ENCODE data around the gene PKN3. TPM values are rescaled to one million over a fixed set of nuclear protein-coding genes. Genes with fewer than 3 reads are reported as not detected.

Gene PKN3
- total and polyA plus RNA-seq, 7 donors = 1.6 to 7.2 (median 3.0) TPM

GRCh38 chr9:128701227-128701854 lies 962 bp upstream of the PKN3 start:
- H3K36me3 ChIP-seq = peaks cover 0 to 7% (median 0%) of the 10 kb centered on the region in 4 donors
- H3K27ac ChIP-seq = no peak overlapping the region
- TF ChIP-seq CTCF (IDR thresholded peaks at IDR 0.05) = no peak
- no peak for TF ChIP-seq POLR2AphosphoS5 (IDR thresholded peaks at IDR 0.05)
- no peak for TF ChIP-seq EP300 (IDR thresholded peaks at IDR 0.05)
- no peak for TF ChIP-seq POLR2A (IDR thresholded peaks at IDR 0.05)
- intact Hi-C loops (cut with DNase I) = loop anchor here (5.0 kb wide), 3 partner anchors 44 to 144 kb away; partner anchors contain the start of genes DYNC2I2 and TBC1D13
- H3K4me3 ChIP-seq = no peak overlapping the region
- 79 to 81% methylated on average over 10 of the region's 10 CpGs for WGBS, 2 donors
- peak; percentile 58 for DNase-seq
- H3K4me1 ChIP-seq = peaks cover 0 to 19% (median 13%) of the 10 kb centered on the region in 4 donors
- no peaks in the 10 kb centered on the region for H3K27me3 ChIP-seq
- H3K9me3 ChIP-seq = no peaks in the 10 kb centered on the region

- intact Hi-C loops (cut with DNase I) = loop anchor here (5.0 kb wide), 3 partner anchors 46 to 146 kb away; partner anchors contain the start of genes DYNC2I2 and TBC1D13
- H3K4me3 ChIP-seq = peak overlapping the region; percentile 65 to 82 (median 76)
- H3K9me3 ChIP-seq = no peaks in the 10 kb centered on the region
- no peaks in the 10 kb centered on the region for H3K36me3 ChIP-seq
- no peak for TF ChIP-seq POLR2AphosphoS5 (IDR thresholded peaks at IDR 0.05)
- no peak for TF ChIP-seq POLR2A (IDR thresholded peaks at IDR 0.05)
- TF ChIP-seq CTCF (IDR thresholded peaks at IDR 0.05) = no peak
- no peak for TF ChIP-seq EP300 (IDR thresholded peaks at IDR 0.05)
- no peaks in the 10 kb centered on the region for H3K27me3 ChIP-seq
- H3K27ac ChIP-seq = peak overlapping the region; percentile 69 to 84 (median 76)
- DNase-seq = peak; percentile 71
- H3K4me1 ChIP-seq = peaks cover 0 to 19% (median 11%) of the 10 kb centered on the region in 4 donors
- 6 to 7% methylated on average over 55 of the region's 55 CpGs for WGBS, 2 donors
These were observed 779 bp downstream of the PKN3 start for GRCh38 chr9:128702949-128703615.

DNA sequence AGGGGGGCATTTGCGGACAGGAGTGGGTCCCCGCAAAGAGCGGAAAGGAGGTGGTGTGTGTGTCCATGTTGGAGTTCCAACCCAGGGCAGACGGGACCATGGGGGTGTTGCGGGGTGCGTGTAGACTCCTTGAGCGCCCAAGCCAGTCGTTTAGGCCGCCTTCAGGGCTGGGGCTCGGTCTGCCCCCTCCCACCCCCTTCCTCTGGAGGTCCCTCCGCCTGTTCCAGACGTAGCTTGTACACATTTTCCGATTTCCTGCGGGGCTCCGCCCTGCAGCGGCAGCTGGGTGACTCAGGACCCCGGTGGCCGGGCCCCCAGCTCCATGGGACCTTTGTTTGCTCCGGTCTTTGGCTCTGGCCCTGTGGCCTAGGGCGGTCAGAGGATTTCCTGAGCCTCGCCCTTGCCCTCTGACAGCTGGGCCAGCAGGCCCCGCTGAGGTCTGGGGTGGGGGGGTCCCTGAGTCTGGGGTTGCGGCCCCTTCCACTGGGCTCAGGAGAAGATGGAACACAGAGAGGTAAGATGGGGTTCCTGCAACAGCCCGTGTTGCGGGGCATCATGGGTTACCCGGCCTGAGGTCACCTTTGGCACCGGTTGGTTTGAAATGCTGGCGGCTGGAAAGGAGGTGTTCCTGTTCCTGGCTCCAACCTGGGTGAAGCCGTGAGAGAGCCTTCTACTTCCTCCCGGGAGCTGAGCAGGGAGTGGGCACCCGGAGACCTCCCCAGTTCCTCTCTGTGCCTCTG lies 1.5 kb downstream of the PKN3 start:
- no peak for TF ChIP-seq POLR2A (IDR thresholded peaks at IDR 0.05)
- TF ChIP-seq POLR2AphosphoS5 (IDR thresholded peaks at IDR 0.05) = no peak
- no peak for TF ChIP-seq EP300 (IDR thresholded peaks at IDR 0.05)
- TF ChIP-seq CTCF (IDR thresholded peaks at IDR 0.05) = no peak
- H3K27ac ChIP-seq = peak overlapping the region; percentile 69 to 84 (median 76)
- H3K27me3 ChIP-seq = no peaks in the 10 kb centered on the region
- DNase-seq = peak; percentile 68
- peak overlapping the region; percentile 65 to 82 (median 76) for H3K4me3 ChIP-seq
- 84% methylated on average over 31 of the region's 31 CpGs for WGBS, 2 donors
- no peaks in the 10 kb centered on the region for H3K36me3 ChIP-seq
- peaks cover 0 to 19% (median 11%) of the 10 kb centered on the region in 4 donors for H3K4me1 ChIP-seq
- H3K9me3 ChIP-seq = no peaks in the 10 kb centered on the region
- intact Hi-C loops (cut with DNase I) = loop anchor here (5.0 kb wide), 3 partner anchors 46 to 146 kb away; partner anchors contain the start of genes DYNC2I2 and TBC1D13

DNA sequence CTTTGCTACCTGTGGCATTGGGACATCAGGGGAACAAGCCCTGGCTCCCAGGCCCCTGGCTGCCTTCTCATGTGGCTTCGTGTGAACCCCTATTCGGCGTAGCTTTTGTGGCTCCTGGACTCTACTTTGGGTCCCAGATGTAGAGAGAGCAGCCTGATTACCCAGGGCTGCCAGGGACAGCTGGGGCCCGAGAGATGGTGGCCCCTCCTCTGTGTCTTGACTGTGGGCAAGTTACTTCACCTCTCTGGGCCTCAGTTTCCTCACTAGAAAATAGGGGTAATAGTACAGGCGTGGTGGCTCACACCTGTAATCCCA lies 2.0 kb downstream of the PKN3 start:
- Histone ChIP-seq H3K27me3 (no peaks in the 10 kb centered on the region), H3K4me1 (peaks cover 0 to 19% (median 11%) of the 10 kb centered on the region in 4 donors), H3K9me3 (no peaks in the 10 kb centered on the region), H3K4me3 (no peak overlapping the region), H3K36me3 (no peaks in the 10 kb centered on the region), H3K27ac (peak overlapping the region in 3 of 4 donors; percentile 74 to 84 (median 78))
- TF ChIP-seq CTCF (IDR thresholded peaks at IDR 0.05) = no peak
- no peak for TF ChIP-seq POLR2AphosphoS5 (IDR thresholded peaks at IDR 0.05)
- no peak for TF ChIP-seq POLR2A (IDR thresholded peaks at IDR 0.05)
- TF ChIP-seq EP300 (IDR thresholded peaks at IDR 0.05) = no peak
- peak; percentile 46 for DNase-seq
- intact Hi-C loops (cut with DNase I) = loop anchor here (5.0 kb wide), 3 partner anchors 47 to 147 kb away; partner anchors contain the start of genes DYNC2I2 and TBC1D13
- 91 to 94% methylated on average over 5 of the region's 5 CpGs for WGBS, 2 donors
